HUDEP-2 (cell line): ENCODE measurements around the gene PKIB.
"Not testable (repeated sequence)": the region's sequence is repeated elsewhere in the genome, so short reads cannot be mapped to it uniquely, and the experiment has no call there.

Source experiments
- DNase-seq, 76 experiments: peaks; one replicate each; lab custom pipeline; 2025; ENCODE audit not compliant: unreplicated experiment in 76 of 76; lab: John Stamatoyannopoulos, UW

The PKIB gene, protein sequence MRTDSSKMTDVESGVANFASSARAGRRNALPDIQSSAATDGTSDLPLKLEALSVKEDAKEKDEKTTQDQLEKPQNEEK

DNA sequence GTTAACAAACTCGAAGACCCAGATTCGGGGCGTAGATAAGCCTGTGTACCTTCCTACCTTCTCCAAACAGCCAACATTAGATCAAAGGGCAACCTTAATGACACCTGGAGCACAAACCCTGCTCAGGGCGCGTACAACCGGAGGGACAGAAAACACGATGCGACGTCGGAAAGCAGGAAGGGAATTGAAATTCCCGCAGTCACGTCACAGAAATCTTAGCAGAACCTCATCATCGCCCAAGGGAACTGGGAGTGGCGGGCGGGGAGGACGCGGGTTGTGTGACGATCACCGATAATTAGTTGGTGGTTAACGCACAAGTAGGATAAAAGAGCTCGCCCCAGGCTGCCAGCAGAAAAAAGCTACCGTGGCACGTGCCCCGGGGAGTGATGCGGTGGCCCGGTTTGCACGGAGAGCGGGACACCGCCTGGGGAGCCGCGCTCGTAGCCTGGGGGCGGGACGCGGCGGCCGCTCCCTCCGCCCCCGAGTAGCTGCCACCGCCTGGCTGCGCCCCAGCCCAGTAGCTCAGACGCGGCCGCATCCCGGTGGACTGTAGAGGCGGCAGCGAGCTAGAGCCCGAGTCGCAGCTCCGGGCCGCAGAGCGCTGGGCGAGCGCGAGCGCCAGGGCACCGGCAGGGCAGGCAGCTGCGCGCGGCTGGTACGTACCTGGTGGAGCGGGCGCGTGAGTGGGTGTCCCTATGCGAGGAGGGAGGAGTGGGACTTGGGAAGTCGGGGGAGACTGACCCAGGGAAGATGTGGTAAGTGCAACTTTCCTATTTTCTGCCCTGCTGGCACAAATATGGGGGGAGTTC is at the start of gene PKIB:
TSS of gene PKIB (plus strand) at position 525 of the 809 bp plus-strand sequence. CDS start 107,390 bp downstream, outside the sequence.
- peak in 63 of 76 experiments; percentile 3 to 76 (median 42) for DNase-seq

DNA sequence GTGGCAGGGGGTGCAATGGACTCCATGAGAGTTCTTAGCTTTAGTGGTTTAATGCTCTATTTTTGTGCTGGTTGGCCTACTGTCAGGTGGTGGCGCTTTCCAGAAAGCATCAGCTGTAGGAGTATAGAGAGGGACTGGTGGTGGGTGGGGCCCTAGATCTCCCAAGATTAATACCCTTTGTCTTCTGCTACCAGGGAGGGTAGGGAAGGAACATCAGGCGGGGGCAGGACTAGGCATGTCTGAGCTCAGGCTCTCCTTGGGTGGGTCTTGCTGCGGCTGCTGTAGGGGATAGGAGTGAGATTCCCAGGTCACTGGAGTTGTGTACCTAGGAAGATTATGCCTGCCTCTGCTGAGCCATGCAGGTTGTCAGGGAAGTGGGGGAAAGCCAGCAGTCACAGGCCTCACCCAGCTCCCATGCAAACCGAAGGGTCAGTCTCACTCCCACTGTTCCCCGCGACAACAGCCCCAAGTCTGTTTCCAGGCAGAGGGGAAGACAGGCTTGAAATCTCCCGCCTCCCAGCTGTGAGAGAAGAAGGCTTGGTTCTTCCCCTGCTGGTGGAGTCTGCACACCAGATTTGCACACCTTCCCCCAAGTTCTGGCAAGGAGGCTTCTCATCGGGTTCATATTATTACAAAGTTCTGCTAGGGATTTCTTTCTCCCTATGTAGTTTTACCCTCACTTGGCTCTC is 46.7 kb upstream of the PKIB start:
- peak in 2 of 76 experiments; percentile 5 to 7 for DNase-seq

DNA sequence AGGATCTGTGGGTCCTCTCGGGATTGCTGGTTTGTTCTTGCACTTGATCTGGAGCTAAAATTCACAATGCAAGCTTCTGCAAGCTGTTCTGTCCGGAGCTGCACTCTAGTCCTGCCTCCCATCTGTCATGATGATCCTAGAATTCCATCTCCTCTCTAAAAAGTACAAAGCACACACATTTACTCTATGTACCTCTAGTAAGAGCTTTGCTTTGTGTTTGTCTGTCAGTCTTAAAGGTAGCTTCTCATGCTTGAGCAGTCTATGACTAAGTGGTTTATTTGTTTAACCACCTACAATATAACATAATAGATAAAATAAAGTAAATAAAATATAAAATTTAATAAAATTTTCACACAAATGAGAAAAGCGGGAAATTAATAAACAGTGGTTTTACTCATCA is 46.0 kb upstream of the PKIB start:
- DNase-seq = no peak

DNA sequence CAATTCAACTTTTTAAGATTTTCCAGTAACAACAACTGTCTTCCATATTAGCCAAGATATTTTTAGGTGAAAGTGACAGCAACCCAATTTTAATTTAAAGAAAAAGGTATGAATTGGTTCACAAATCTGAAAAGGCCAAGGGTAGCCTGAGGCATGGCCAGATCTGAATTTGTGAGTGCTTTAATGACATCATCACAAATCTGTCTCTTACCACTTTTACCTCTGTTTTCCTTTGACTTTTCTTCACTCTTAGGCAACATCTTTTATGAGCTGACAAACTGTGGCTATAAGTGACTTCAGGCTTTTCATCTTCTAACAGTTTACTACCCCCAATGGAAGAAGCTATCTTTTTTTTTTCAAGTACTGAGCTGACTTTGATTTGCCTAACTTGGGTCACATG is 44.5 kb upstream of the PKIB start:
- no peak for DNase-seq

DNA sequence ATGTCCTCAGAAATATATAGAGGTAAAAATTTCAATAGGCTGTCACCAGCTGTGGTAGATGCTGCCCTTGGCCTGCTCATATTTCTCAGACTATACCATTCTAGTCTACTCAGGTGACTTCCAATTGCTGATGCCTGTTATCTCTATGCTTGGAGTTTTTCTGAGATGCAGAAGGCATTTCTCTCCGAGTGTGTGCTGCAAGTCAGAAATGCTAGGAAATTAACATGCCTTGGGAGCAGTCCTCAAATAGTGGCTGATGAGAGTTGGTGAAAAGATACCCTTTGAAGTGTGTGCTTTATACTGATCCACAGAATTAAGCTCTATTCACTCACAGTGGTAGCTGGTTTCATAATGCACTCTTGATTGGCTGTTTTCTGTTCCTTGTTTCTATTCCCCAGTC is 43.2 kb upstream of the PKIB start:
- no peak for DNase-seq

DNA sequence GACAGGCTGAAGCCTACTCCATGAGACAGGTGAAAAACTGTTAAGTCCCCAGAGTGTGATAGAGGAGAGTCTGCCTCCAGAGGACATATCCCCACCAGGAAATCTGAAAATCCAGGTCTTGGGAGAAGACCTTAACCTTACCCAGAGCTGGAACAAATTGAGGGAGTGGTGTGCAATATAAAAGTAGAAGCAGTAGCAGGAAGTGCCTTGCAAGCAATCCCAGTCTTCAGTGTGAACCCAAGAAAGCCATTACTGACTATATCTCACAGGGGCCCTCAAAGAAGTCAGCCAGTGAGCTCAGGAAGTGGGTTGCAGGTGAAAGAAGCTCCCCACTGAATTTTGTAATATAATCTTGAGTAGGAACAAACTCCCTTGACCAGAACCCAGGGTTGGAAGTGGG is 41.9 kb upstream of the PKIB start:
- no peak for DNase-seq

DNA sequence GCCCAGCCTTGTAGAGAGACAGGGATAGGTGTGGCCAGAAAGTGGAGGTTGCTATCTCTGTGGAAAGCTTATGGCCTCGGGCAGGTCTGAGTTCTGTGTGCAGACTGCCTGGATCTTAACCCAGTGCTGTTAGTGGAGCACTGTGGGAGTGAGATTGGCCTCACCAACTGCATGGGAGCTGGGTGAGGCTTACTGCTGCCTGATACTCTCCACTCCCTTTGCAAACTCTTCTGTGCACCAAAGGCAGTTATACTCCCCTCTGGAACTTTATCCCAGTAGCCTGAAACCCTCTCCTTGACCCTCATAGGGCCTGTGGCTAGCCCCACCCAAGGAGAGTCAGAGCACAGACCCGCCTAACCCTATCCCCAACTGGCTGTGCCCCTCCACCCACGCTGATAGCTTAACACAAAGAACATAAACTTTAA is 41.4 kb upstream of the PKIB start:
- DNase-seq = peak in 12 of 76 experiments; percentile 4 to 45 (median 22)

DNA sequence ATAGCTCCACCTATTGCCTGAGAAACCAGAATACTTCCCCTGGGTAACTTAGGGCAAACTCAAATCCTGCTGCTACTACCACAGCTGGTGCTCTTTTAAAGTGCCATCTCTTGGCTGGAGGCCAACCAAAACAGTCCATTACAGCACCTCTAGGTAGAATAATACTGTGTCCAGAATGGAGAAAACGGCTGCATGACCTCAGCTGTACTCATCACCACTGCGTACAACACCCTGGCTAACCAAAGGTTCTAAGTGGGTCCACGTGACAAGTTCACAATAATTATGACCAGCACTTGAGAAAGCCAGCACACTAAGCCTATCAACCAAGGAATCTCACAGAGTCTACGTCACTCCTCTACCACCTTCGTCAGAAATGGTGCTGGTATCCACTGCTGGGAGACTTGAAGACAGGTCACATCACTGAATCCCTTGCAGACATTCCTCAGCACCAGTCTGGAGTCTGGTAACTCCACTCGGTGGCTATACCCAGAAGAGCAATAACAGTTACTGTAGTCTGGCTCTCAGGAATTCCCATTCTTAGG is 40.9 kb upstream of the PKIB start:
- DNase-seq = peak in 1 of 76 experiments; percentile 13

DNA sequence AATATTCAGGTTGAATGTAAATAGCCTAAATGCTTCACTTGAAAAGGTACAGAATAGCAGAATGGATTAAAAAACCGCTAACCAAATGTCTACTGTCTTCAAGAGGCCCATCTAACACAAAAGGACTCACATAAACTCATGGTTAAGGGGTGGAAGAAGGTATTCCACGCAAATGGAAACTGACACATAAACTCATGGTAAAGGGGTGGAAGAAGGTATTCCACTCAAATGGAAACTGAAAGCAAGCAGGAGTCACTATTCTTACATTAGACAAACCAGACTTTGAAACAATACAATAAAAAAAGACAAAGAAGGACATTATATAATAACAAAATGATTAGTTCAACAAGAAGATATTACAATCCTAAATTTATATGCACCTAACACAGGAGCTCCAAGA is 38.3 kb upstream of the PKIB start:
- no peak for DNase-seq

DNA sequence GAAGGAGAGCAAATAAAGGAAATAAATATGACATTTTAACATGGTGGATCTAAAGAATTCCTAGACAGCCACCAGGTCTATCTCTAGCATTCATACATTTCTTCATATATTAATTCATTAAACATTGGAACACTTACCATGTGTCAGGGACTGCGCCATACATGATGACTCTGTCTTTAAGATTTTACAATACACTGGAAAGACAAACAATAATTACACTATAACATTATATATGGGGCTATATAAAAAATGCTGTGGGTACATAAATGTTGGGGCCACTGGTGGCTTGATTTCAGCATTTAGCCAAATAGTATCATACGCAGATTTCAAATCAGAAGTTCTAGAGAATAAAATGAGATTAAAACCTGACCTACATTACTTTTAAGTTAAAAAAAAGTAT is 33.3 kb upstream of the PKIB start:
- DNase-seq = no peak

DNA sequence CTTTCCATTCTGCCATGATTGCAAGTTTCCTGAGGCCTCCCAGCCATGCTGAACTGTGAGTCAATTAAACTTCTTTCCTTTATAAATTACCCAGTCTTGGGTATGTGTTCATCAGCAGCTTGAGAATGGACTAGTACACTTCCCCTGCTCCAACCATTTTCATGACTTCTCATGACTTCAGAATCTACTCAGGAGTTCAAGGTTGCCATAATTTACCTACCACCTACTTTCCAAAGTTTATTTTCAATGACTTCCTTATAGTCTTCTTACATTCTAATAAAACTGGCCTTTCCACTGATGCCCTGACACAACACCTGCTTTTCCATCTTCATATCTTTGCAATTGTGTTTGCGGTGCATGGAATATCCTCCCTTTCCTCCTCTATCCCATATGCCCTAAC is 31.2 kb upstream of the PKIB start:
- DNase-seq = no peak

DNA sequence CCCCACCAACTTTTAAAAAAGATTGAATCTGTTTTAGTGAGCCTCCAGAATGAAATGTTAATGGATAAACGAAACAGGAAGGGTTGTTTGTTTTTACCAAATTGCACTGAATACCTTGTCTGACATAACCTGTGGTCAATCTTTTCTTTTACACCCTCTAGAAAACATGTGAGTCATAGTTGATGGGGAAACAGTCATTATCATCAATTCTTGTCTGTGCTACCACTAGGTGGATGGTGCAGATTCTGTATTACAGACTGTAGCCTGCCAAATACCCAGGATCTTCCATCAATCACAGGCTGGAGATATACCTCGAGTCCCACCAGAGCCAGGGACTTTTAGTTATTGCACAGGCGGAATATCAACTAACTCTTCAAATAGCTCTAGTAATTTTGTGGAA is 29.5 kb upstream of the PKIB start:
- DNase-seq = no peak

DNA sequence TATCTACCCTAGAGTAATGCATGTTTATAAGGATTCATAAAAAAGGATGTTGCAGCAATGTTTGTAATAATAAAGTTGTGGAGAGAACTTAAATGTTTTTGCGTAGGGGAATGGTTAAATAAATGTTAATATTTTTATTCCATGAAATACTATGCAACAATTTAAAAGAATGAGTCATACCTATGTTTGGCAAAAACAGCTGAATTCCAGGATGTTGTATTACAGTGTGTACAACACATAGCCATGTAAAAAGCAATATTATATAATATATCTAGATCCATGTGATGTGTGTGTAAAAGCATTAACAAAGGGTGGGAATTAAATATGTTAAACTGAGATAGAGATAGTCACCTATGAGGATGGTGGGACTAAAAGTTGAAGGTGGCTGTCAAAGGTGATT is 21.1 kb upstream of the PKIB start:
- DNase-seq = no peak

DNA sequence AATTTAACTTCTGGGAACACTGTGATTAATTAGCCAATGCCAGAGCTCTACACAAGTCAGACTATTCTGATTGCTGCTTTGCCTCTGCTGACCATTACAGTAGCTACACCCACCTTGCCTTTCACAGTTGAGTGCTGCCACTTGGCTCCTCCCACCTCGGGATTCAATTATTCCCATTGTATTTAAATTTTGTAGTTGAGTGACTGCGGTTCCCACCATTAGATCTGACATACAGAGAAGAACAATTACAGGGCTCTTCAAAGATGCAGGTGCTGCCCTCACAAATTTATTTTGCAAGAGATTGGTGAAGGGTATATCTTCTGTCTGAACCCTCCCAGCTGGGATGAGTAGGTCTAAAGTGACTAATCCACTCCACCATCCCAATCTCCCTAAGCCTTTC is 11.9 kb upstream of the PKIB start:
- not testable (repeated sequence) for DNase-seq

DNA sequence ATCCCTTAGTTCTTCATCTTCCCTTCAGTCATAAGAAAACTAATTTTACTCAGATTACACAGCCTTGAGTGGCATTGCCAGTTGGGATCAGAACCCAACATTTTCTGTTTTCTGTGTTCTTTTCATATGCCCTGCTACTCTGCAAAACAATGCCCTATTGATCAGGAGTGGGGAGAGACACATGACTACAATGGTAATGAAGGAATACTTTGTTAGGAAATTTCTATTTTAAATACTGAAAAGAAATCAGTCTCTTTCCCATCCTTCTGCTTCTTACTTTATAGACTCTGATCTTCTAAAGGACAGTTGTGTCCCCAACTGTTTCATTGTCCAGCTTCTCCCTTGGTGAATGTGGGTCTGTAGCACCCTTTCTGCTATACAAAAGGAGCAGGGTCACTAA is 5.5 kb upstream of the PKIB start:
- no peak for DNase-seq

DNA sequence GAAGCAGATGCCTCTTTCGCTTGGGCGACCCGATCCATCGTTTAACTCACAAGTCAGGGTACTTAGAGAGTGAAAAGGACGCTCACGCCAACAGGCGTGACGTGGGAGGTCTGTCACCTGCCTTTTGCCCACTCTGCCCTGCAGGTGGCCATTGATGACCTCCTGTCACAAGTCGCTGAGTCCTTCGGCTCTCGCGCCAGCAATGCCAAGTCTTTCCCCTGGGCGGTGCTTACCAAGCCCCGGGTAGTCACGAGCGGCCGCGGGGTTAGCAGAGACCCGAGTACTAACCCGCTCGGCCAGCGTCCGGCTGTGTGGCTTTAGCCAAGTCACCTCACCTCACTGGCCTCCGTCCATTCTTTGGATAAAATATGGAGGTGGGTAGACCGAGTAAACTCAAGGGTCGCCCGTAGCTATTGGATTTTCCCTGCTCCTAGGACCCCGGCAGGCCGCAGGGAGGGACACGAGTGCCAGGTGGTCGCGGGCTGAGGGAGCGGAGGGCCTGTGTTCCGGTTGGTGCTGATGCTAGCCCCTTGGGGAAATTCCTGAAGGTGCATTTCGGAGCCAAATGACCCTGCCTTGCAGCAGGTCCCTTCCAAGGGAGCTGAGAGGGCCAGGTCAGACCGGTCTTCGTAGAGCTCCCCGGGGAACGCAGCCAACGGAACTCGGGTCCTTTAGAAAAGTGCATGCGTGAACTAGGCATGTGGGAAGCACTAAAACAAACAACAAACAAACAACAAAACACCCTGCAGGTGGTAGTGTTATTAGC is 668 bp downstream of the PKIB start:
- peak in 19 of 76 experiments; percentile 2 to 40 (median 6) for DNase-seq

DNA sequence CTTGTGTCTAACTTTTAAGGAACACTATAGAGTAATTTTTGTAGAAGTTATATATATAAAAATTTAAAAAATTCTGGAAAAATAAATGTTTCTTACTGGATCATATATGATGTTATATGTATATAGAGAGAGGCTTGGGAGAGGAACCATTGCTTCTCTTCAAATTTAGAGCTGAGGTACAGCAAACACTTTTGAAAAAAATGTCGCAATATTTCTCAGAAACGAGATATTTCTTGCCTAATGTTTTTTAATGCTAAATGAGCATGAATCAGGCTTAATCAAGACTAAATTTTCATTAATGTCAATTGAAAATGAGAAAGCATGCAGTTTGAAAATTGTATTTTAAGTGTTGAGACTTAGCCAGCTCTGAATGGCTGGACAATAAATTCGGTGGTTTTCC is 2.6 kb downstream of the PKIB start:
- DNase-seq = no peak

DNA sequence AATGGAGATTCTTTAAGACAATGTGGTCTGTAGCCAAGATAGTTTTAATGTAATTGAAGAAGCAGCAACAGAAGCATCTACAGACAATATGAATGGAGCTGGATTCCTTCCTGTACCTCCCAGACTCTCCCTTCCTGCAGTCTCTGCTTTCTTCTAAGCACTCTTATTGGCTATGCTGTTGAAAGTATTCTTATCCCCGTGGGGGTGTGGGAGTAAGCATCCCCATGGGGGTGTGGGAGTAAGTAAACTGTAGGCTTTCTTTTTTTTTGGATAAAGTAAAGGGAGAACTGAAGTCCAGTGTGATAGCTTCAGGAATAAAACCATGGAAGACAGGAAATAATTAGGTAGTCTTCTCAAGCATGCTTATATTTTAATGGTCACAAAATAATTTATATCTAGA is 4.1 kb downstream of the PKIB start:
- DNase-seq = no peak

DNA sequence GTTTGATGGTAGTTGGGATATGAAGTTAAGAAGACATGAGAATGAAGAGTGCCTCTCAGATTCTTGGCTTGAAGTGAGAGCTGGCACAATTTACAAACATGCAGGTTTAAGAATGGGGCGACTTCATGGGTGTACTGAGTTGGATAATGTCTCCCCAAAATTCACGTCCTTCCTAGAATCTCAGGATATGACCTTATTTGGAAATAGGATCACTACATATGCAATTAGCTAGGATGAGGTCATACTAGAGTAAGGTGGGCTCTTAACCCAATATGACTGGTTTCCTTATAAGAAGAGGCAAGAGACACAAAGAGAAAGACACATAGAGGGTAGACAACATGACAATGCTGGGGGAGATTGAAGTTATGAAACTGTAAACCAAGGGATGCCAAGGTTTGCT is 5.2 kb downstream of the PKIB start:
- no peak for DNase-seq

DNA sequence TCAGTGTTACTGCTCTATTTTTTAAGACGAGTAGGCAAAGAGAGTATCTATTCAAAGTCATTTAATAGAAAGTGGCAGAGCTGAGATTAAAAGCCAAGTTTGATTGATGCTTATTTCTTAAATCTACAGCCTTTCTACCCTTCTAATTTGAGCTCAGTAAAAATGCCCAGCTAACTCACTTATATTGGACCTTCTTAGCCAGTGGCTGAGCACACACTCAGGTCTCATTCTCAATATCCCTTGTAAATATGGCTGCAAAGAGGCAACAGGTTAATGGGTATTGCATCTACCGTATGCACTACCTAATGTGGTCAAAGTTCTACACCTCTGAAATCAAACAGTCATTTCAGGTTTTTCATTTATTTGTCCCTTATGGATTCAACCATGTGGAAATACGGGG is 6.7 kb downstream of the PKIB start:
- no peak for DNase-seq

DNA sequence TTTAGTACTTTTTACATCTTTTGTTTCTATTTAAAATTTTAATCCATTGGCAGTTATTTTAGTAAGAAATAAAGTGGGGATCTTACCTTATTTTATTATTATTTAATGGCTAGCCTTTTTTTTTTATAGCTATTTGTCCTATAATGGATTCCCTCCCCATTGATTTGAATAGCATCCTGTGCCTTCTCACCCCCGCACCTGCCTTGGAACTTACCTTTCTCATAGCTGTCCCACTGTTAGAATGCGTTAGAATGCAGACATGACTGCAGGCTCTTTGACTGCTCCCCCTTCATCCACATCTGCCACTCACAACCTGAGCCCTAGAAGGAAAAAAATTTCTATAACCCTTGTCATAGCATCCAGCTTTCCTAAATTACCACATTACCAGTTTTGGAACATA is 9.1 kb downstream of the PKIB start:
- no peak for DNase-seq
